ENCODE data around the gene CLEC4A. TPM values are rescaled to one million over a fixed set of nuclear protein-coding genes. Genes with fewer than 3 reads are reported as not detected.
A peak's percentile ranks its signal among the peaks of the same experiment; 100 is the strongest.

Gene CLEC4A
- 0.07 and 0.17 TPM in 2 replicates for polyA plus RNA-seq (2013)

GRCh38 chr12:8123124-8123912 is at the start of gene CLEC4A:
TSS of gene CLEC4A (plus strand) at chr12:8123617. CDS start at chr12:8123879, 262 bp downstream.
- Histone ChIP-seq H4K91ac (ENCODE audit: low read depth, low read length) (no peak within 1 kb of the TSS), H3K9ac (ENCODE audit: low read length) (no peak within 1 kb of the TSS), H3K9me3 (ENCODE audit: insufficient read depth, low read depth, low read length) (no peaks in the 10 kb centered on the region), H3K79me2 (ENCODE audit: control insufficient read depth, insufficient read depth, low read length, poor library complexity) (no peaks in the 10 kb centered on the region), H3K14ac (ENCODE audit: low read length) (no peak within 1 kb of the TSS), H4K12ac (ENCODE audit: low read depth, low read length) (no peak within 1 kb of the TSS), H3K4me3 (ENCODE audit: low read depth, low read length) (no peak within 1 kb of the TSS), H3K18ac (ENCODE audit: low read length) (no peak within 1 kb of the TSS), H3K23ac (ENCODE audit: low read length) (no peak within 1 kb of the TSS), H2AK5ac (ENCODE audit: low read length) (no peak within 1 kb of the TSS), H2AFZ (ENCODE audit: insufficient read depth, low read length, poor library complexity) (no peak within 1 kb of the TSS), H3K79me1 (ENCODE audit: low read length) (no peaks in the 10 kb centered on the region), H3K4me1 (ENCODE audit: control insufficient read depth in 1 of 2, insufficient read depth in 2 of 2, low read length in 2 of 2) (no peaks in the 10 kb centered on the region), H3K27ac (ENCODE audit: low read depth, low read length) (no peak within 1 kb of the TSS), H4K8ac (ENCODE audit: low read depth, low read length) (no peak within 1 kb of the TSS), H2BK5ac (ENCODE audit: low read depth, low read length, poor library complexity) (no peak within 1 kb of the TSS), H2BK12ac (ENCODE audit: low read length) (no peak within 1 kb of the TSS), H2BK120ac (ENCODE audit: insufficient read depth, low read length, poor library complexity) (no peak within 1 kb of the TSS), H3K4ac (ENCODE audit: low read depth, low read length) (no peak within 1 kb of the TSS), H3K36me3 (ENCODE audit: control insufficient read depth in 1 of 2, insufficient read depth in 2 of 2, low read length in 2 of 2) (no peaks in the 10 kb centered on the region), H3K27me3 (ENCODE audit: insufficient read depth, low read length) (no peaks in the 10 kb centered on the region), H3K4me2 (ENCODE audit: low read length) (no peak within 1 kb of the TSS)
- no CpG with 5 or more reads among the region's 5 CpGs for WGBS (ENCODE audit: extremely low coverage, insufficient coverage, insufficient read length)
- no peak for DNase-seq

GRCh38 chr12:8075935-8076334 is 47.5 kb upstream of the CLEC4A start:
- H2AK5ac ChIP-seq (ENCODE audit: low read length): no peak overlapping the region

GRCh38 chr12:8076366-8076765 is 47.1 kb upstream of the CLEC4A start:
- no peaks in the 10 kb centered on the region for H3K36me3 ChIP-seq (ENCODE audit: control insufficient read depth in 1 of 2, insufficient read depth in 2 of 2, low read length in 2 of 2)

More at GRCh38 chr12:8075935-8076334, 47.5 kb upstream of the CLEC4A start:
- Histone ChIP-seq H3K79me1 (ENCODE audit: low read length) (no peaks in the 10 kb centered on the region), H3K36me3 (ENCODE audit: control insufficient read depth in 1 of 2, insufficient read depth in 2 of 2, low read length in 2 of 2) (no peaks in the 10 kb centered on the region), H3K79me2 (ENCODE audit: control insufficient read depth, insufficient read depth, low read length, poor library complexity) (no peaks in the 10 kb centered on the region), H2BK5ac (ENCODE audit: low read depth, low read length, poor library complexity) (no peak overlapping the region), H4K91ac (ENCODE audit: low read depth, low read length) (no peak overlapping the region), H3K14ac (ENCODE audit: low read length) (no peak overlapping the region), H2BK12ac (ENCODE audit: low read length) (no peak overlapping the region), H3K23ac (ENCODE audit: low read length) (no peak overlapping the region), H3K4ac (ENCODE audit: low read depth, low read length) (no peak overlapping the region), H4K8ac (ENCODE audit: low read depth, low read length) (no peak overlapping the region), H3K18ac (ENCODE audit: low read length) (no peak overlapping the region), H3K4me3 (ENCODE audit: low read depth, low read length) (no peak overlapping the region), H3K27ac (ENCODE audit: low read depth, low read length) (no peak overlapping the region), H4K12ac (ENCODE audit: low read depth, low read length) (no peak overlapping the region), H3K9ac (ENCODE audit: low read length) (no peak overlapping the region), H2BK120ac (ENCODE audit: insufficient read depth, low read length, poor library complexity) (no peak overlapping the region), H3K9me3 (ENCODE audit: insufficient read depth, low read depth, low read length) (no peaks in the 10 kb centered on the region), H3K4me2 (ENCODE audit: low read length) (no peak overlapping the region), H3K27me3 (ENCODE audit: insufficient read depth, low read length) (no peaks in the 10 kb centered on the region), H2AFZ (ENCODE audit: insufficient read depth, low read length, poor library complexity) (no peak overlapping the region), H3K4me1 (ENCODE audit: control insufficient read depth in 1 of 2, insufficient read depth in 2 of 2, low read length in 2 of 2) (no peaks in the 10 kb centered on the region)
- no CpG with 5 or more reads among the region's 6 CpGs for WGBS (ENCODE audit: extremely low coverage, insufficient coverage, insufficient read length)
- DNase-seq: no peak

GRCh38 chr12:8077207-8077606 is 46.2 kb upstream of the CLEC4A start:
- Histone ChIP-seq H3K79me2 (ENCODE audit: control insufficient read depth, insufficient read depth, low read length, poor library complexity) (peaks cover under 1% of the 10 kb centered on the region), H3K18ac (ENCODE audit: low read length) (no peak overlapping the region), H2BK5ac (ENCODE audit: low read depth, low read length, poor library complexity) (no peak overlapping the region), H3K9ac (ENCODE audit: low read length) (no peak overlapping the region), H3K14ac (ENCODE audit: low read length) (no peak overlapping the region), H3K9me3 (ENCODE audit: insufficient read depth, low read depth, low read length) (no peaks in the 10 kb centered on the region), H4K8ac (ENCODE audit: low read depth, low read length) (no peak overlapping the region), H3K23ac (ENCODE audit: low read length) (no peak overlapping the region), H3K36me3 (ENCODE audit: control insufficient read depth in 1 of 2, insufficient read depth in 2 of 2, low read length in 2 of 2) (no peaks in the 10 kb centered on the region), H4K91ac (ENCODE audit: low read depth, low read length) (no peak overlapping the region), H2BK12ac (ENCODE audit: low read length) (no peak overlapping the region), H2AFZ (ENCODE audit: insufficient read depth, low read length, poor library complexity) (no peak overlapping the region), H2BK120ac (ENCODE audit: insufficient read depth, low read length, poor library complexity) (no peak overlapping the region), H3K27ac (ENCODE audit: low read depth, low read length) (no peak overlapping the region), H3K27me3 (ENCODE audit: insufficient read depth, low read length) (no peaks in the 10 kb centered on the region), H3K4me3 (ENCODE audit: low read depth, low read length) (no peak overlapping the region), H4K12ac (ENCODE audit: low read depth, low read length) (no peak overlapping the region), H3K4ac (ENCODE audit: low read depth, low read length) (no peak overlapping the region), H3K79me1 (ENCODE audit: low read length) (peaks cover 5% of the 10 kb centered on the region), H3K4me2 (ENCODE audit: low read length) (no peak overlapping the region), H3K4me1 (ENCODE audit: control insufficient read depth in 1 of 2, insufficient read depth in 2 of 2, low read length in 2 of 2) (peaks cover 2 to 3% of the 10 kb centered on the region in 2 experiments), H2AK5ac (ENCODE audit: low read length) (no peak overlapping the region)
- no CpG with 5 or more reads among the region's 4 CpGs for WGBS (ENCODE audit: extremely low coverage, insufficient coverage, insufficient read length)
- DNase-seq: peak in 1 of 2 donors; percentile 18

More at GRCh38 chr12:8076366-8076765, 47.1 kb upstream of the CLEC4A start:
- no peaks in the 10 kb centered on the region for H3K9me3 ChIP-seq (ENCODE audit: insufficient read depth, low read depth, low read length)
- no peak overlapping the region for H3K4me2 ChIP-seq (ENCODE audit: low read length)
- H3K9ac ChIP-seq (ENCODE audit: low read length): no peak overlapping the region
- no peaks in the 10 kb centered on the region for H3K79me2 ChIP-seq (ENCODE audit: control insufficient read depth, insufficient read depth, low read length, poor library complexity)
- H3K4ac ChIP-seq (ENCODE audit: low read depth, low read length): no peak overlapping the region
- no peak overlapping the region for H4K12ac ChIP-seq (ENCODE audit: low read depth, low read length)
- H2BK5ac ChIP-seq (ENCODE audit: low read depth, low read length, poor library complexity): no peak overlapping the region
- no peaks in the 10 kb centered on the region for H3K27me3 ChIP-seq (ENCODE audit: insufficient read depth, low read length)
- no peak overlapping the region for H2BK12ac ChIP-seq (ENCODE audit: low read length)
- no peak for DNase-seq
- no peaks in the 10 kb centered on the region for H3K79me1 ChIP-seq (ENCODE audit: low read length)
- no peak overlapping the region for H3K14ac ChIP-seq (ENCODE audit: low read length)
- H2BK120ac ChIP-seq (ENCODE audit: insufficient read depth, low read length, poor library complexity): no peak overlapping the region
- no peak overlapping the region for H2AK5ac ChIP-seq (ENCODE audit: low read length)
- H3K4me3 ChIP-seq (ENCODE audit: low read depth, low read length): no peak overlapping the region
- no CpG with 5 or more reads among the region's 4 CpGs for WGBS (ENCODE audit: extremely low coverage, insufficient coverage, insufficient read length)
- no peak overlapping the region for H4K91ac ChIP-seq (ENCODE audit: low read depth, low read length)
- H3K27ac ChIP-seq (ENCODE audit: low read depth, low read length): no peak overlapping the region
- H3K23ac ChIP-seq (ENCODE audit: low read length): no peak overlapping the region
- peaks cover 2 to 3% of the 10 kb centered on the region in 2 experiments for H3K4me1 ChIP-seq (ENCODE audit: control insufficient read depth in 1 of 2, insufficient read depth in 2 of 2, low read length in 2 of 2)
- H3K18ac ChIP-seq (ENCODE audit: low read length): no peak overlapping the region
- H4K8ac ChIP-seq (ENCODE audit: low read depth, low read length): no peak overlapping the region
- no peak overlapping the region for H2AFZ ChIP-seq (ENCODE audit: insufficient read depth, low read length, poor library complexity)

Data from trophoblast cell (in vitro differentiated cells and primary cell).